Activated naive CD4-positive, alpha-beta T cell treated with anti-CD3 and anti-CD28 coated beads, Interleukin-2, amount 50 U/mL, for 72 hours (primary cell): ENCODE results near the gene PACSIN2. TPM values are rescaled to one million over a fixed set of nuclear protein-coding genes. Genes with fewer than 3 reads are reported as not detected.

ENCODE experiments used
- ATAC-seq, 2 donors: fragments of 150-1000 bp; cut with Tn5 transposase; 2 replicates each; pipeline ENCODE4 v1.10.0; 2021; ENCODE audit warnings: mild to moderate bottlenecking in 2 of 2, moderate library complexity in 2 of 2
- DNase-seq, 2 donors: peaks; one replicate each; pipeline ENCODE4 v3.0.0; 2021 to 2022; ENCODE audit warnings: low spot score in 2 of 2
- H3K27ac Mint-ChIP-seq, 2 donors: one replicate each; pipeline ENCODE4 v1.8.0; 2022; ENCODE audit warnings: mild to moderate bottlenecking in 2 of 2, mixed read lengths in 2 of 2
- H3K36me3 Mint-ChIP-seq, 2 donors: one replicate each; pipeline ENCODE4 v1.8.0; 2022; ENCODE audit warnings: mixed read lengths in 2 of 2
- H3K9me3 Mint-ChIP-seq, 2 donors: one replicate each; pipeline ENCODE4 v1.8.0; 2022; ENCODE audit warnings: mixed read lengths in 2 of 2
- total RNA-seq, 2 donors: library from RNA; stranded (reverse); gene quantifications; one replicate each; pipeline ENCODE4 v1.2.3, GENCODE V29; 2022

The PACSIN2 gene
- total RNA-seq, 2 donors from 2014 or later, result 25.6 to 28.2 TPM

GRCh38 chr22:42915980-42916765, 98.8 kb downstream of the PACSIN2 start:
- H3K27ac Mint-ChIP-seq, result no peak overlapping the region
- H3K9me3 Mint-ChIP-seq, result no peaks in the 10 kb centered on the region
- H3K36me3 Mint-ChIP-seq, result no peaks in the 10 kb centered on the region
- ATAC-seq, result no peak
- DNase-seq, result no peak

- ATAC-seq (no peak), DNase-seq (no peak)
- no peaks in the 10 kb centered on the region for H3K9me3 Mint-ChIP-seq
- H3K36me3 Mint-ChIP-seq, result no peaks in the 10 kb centered on the region
- H3K27ac Mint-ChIP-seq, result no peak overlapping the region
Measured at GRCh38 chr22:42914511-42915076, 100.4 kb downstream of the PACSIN2 start.

GRCh38 chr22:42913874-42914510, 101.0 kb downstream of the PACSIN2 start:
- no peak for ATAC-seq
- no peak overlapping the region for H3K27ac Mint-ChIP-seq
- H3K9me3 Mint-ChIP-seq, result no peaks in the 10 kb centered on the region
- DNase-seq, result no peak
- no peaks in the 10 kb centered on the region for H3K36me3 Mint-ChIP-seq

- no peak for ATAC-seq
- no peak for DNase-seq
- no peaks in the 10 kb centered on the region for H3K36me3 Mint-ChIP-seq
Measured at GRCh38 chr22:42912059-42912458, 102.9 kb downstream of the PACSIN2 start.

GRCh38 chr22:42910221-42910942, 104.6 kb downstream of the PACSIN2 start:
- no peak overlapping the region for H3K27ac Mint-ChIP-seq
- H3K9me3 Mint-ChIP-seq, result no peaks in the 10 kb centered on the region
- DNase-seq (no peak), ATAC-seq (no peak)
- H3K36me3 Mint-ChIP-seq, result no peaks in the 10 kb centered on the region

More at GRCh38 chr22:42912059-42912458, 102.9 kb downstream of the PACSIN2 start:
- no peak overlapping the region for H3K27ac Mint-ChIP-seq
- H3K9me3 Mint-ChIP-seq, result no peaks in the 10 kb centered on the region

GRCh38 chr22:42909363-42910058, 105.4 kb downstream of the PACSIN2 start:
- no peaks in the 10 kb centered on the region for H3K9me3 Mint-ChIP-seq
- H3K36me3 Mint-ChIP-seq, result no peaks in the 10 kb centered on the region
- no peak for ATAC-seq
- H3K27ac Mint-ChIP-seq, result peak overlapping the region in 1 of 2 donors; percentile 11
- no peak for DNase-seq

GRCh38 chr22:42908374-42908746, 106.6 kb downstream of the PACSIN2 start:
- DNase-seq, result no peak
- Mint-ChIP-seq H3K9me3 (no peaks in the 10 kb centered on the region), H3K36me3 (no peaks in the 10 kb centered on the region), H3K27ac (peak overlapping the region; percentile 11 to 65)
- no peak for ATAC-seq

GRCh38 chr22:42907404-42908373, 107.3 kb downstream of the PACSIN2 start:
- ATAC-seq (no peak), DNase-seq (no peak)
- Mint-ChIP-seq H3K27ac (no peak overlapping the region), H3K9me3 (no peaks in the 10 kb centered on the region), H3K36me3 (no peaks in the 10 kb centered on the region)

GRCh38 chr22:42906605-42907348, 108.2 kb downstream of the PACSIN2 start:
- Mint-ChIP-seq H3K36me3 (no peaks in the 10 kb centered on the region), H3K9me3 (no peaks in the 10 kb centered on the region), H3K27ac (no peak overlapping the region)
- DNase-seq (no peak), ATAC-seq (no peak)

GRCh38 chr22:42905702-42906183, 109.2 kb downstream of the PACSIN2 start:
- DNase-seq (no peak), ATAC-seq (no peak)
- Mint-ChIP-seq H3K36me3 (no peaks in the 10 kb centered on the region), H3K9me3 (no peaks in the 10 kb centered on the region), H3K27ac (no peak overlapping the region)

GRCh38 chr22:42905217-42905616, 109.7 kb downstream of the PACSIN2 start:
- no peak overlapping the region for H3K27ac Mint-ChIP-seq
- H3K36me3 Mint-ChIP-seq, result no peaks in the 10 kb centered on the region
- no peaks in the 10 kb centered on the region for H3K9me3 Mint-ChIP-seq
- no peak for ATAC-seq
- DNase-seq, result no peak

GRCh38 chr22:42904050-42904449, 110.9 kb downstream of the PACSIN2 start:
- ATAC-seq, result no peak
- Mint-ChIP-seq H3K9me3 (no peaks in the 10 kb centered on the region), H3K36me3 (no peaks in the 10 kb centered on the region), H3K27ac (no peak overlapping the region)
- DNase-seq, result no peak

- Mint-ChIP-seq H3K27ac (peak overlapping the region; percentile 41 to 55), H3K36me3 (no peaks in the 10 kb centered on the region), H3K9me3 (no peaks in the 10 kb centered on the region)
- ATAC-seq, result no peak
- DNase-seq, result no peak
Measured at GRCh38 chr22:42902875-42903510, 112.0 kb downstream of the PACSIN2 start.

GRCh38 chr22:42901790-42902508, 113.0 kb downstream of the PACSIN2 start:
- Mint-ChIP-seq H3K9me3 (no peaks in the 10 kb centered on the region), H3K27ac (no peak overlapping the region), H3K36me3 (no peaks in the 10 kb centered on the region)
- DNase-seq (no peak), ATAC-seq (no peak)
